Liver (tissue), 3 donors: ENCODE results near the gene SPAG9.

Source experiments
- CTCF ChIP-seq: fragments of 150-350 bp; IDR thresholded peaks from 2 replicates; pipeline ENCODE4 v1.5.1; 2017; ENCODE audit warnings: improper control_type of control experiment, low read depth, low read length; ENCODE audit not compliant: missing input control
- EGR1 ChIP-seq, 2 donors: IDR thresholded peaks; 2 replicates each; pipeline ENCODE4 v1.6.1; 2016 to 2018; ENCODE audit warnings: antibody characterized with exemption in 2 of 2, low read depth in 2 of 2
- FOXA2 ChIP-seq: IDR thresholded peaks from 2 replicates; pipeline ENCODE4 v1.6.1; 2016; ENCODE audit warnings: antibody characterized with exemption
- MAX ChIP-seq: IDR thresholded peaks from 2 replicates; pipeline ENCODE4 v1.6.1; 2016; ENCODE audit warnings: antibody characterized with exemption
- RAD21 ChIP-seq, 2 donors: IDR thresholded peaks; 2 replicates each; pipeline ENCODE4 v1.6.1; 2016; ENCODE audit warnings: antibody characterized with exemption in 2 of 2, mild to moderate bottlenecking in 2 of 2
- TAF1 ChIP-seq: conservative IDR thresholded peaks from 2 replicates; pipeline ENCODE4 v1.6.1; 2016; ENCODE audit warnings: antibody characterized with exemption, mild to moderate bottlenecking
- ZBTB33 ChIP-seq: IDR thresholded peaks from 2 replicates; pipeline ENCODE4 v1.6.1; 2016; ENCODE audit warnings: antibody characterized with exemption
- donor health status: healthy.
- donor health status: healthy.

- TF ChIP-seq TAF1 = no peak
- no peak for TF ChIP-seq CTCF
- no peak for TF ChIP-seq MAX
- TF ChIP-seq RAD21 (IDR thresholded peaks at IDR 0.05) = no peak
- TF ChIP-seq ZBTB33 = no peak
- no peak for TF ChIP-seq FOXA2
- TF ChIP-seq EGR1 (IDR thresholded peaks at IDR 0.05; ENCODE audit: low read depth in 2 of 2) = no peak
Measured at GRCh38 chr17:50925296-50925891, 195.3 kb downstream of the SPAG9 start.
